OCI-LY3 (cell line): Measurements from ENCODE around the gene GAS2.
A peak's percentile ranks its signal among the peaks of the same experiment; 100 is the strongest.

Experiments used
- H2AFZ ChIP-seq: fragments of 200-600, 300-600 bp; shearing (Covaris generic); 2 replicates; pipeline ENCODE4 v1.6.0; 2014; ENCODE audit warnings: antibody characterized with exemption, low read depth, low read length
- H3K27ac ChIP-seq: fragments of 200-600, 300-600 bp; sonication (generic); 2 replicates; pipeline ENCODE4 v1.5.1; 2014; ENCODE audit warnings: mild to moderate bottlenecking, low read length, moderate library complexity, mixed read lengths
- H3K27me3 ChIP-seq: fragments of 200-600, 300-600 bp; sonication (generic); 2 replicates; pipeline ENCODE4 v1.6.1; 2014; ENCODE audit warnings: low read depth, low read length, mixed read lengths
- H3K36me3 ChIP-seq: fragments of 200-600, 300-600 bp; sonication (generic); replicated peaks from 2 replicates; pipeline ENCODE3; 2014; ENCODE audit warnings: low read depth, low read length, mixed read lengths
- H3K4me1 ChIP-seq: fragments of 300-600, 200-600 bp; sonication (generic); 2 replicates; pipeline ENCODE4 v1.6.1; 2014; ENCODE audit warnings: low read length, mixed read lengths
- H3K4me2 ChIP-seq: fragments of 200-600, 300-600 bp; sonication (generic); 2 replicates; pipeline ENCODE4 v1.6.1; 2014; ENCODE audit warnings: low read length, mixed read lengths
- H3K4me3 ChIP-seq: fragments of 300-600, 200-600 bp; sonication (generic); 2 replicates; pipeline ENCODE4 v1.5.1; 2014; ENCODE audit warnings: antibody characterized with exemption, mild to moderate bottlenecking, low read length, moderate library complexity
- H3K79me2 ChIP-seq: fragments of 300-600, 200-600 bp; shearing (Covaris generic); 2 replicates; pipeline ENCODE4 v1.6.1; 2014; ENCODE audit warnings: mild to moderate bottlenecking, low read length, mixed read lengths
- H3K9ac ChIP-seq: fragments of 300-600, 200-600 bp; shearing (Covaris generic); 2 replicates; pipeline ENCODE4 v1.6.0; 2014; ENCODE audit warnings: mild to moderate bottlenecking, low read length, moderate library complexity
- H3K9me3 ChIP-seq: fragments of 200-600, 300-600 bp; shearing (Covaris generic); 2 replicates; pipeline ENCODE4 v1.6.1; 2014; ENCODE audit warnings: low read length, mixed read lengths; ENCODE audit not compliant: insufficient read depth
- H4K20me1 ChIP-seq: fragments of 200-600, 300-600 bp; sonication (generic); 2 replicates; pipeline ENCODE4 v1.6.1; 2016; ENCODE audit warnings: low read length, mixed read lengths; ENCODE audit not compliant: insufficient read depth
- CTCF ChIP-seq: fragments of 200-600, 300-600 bp; sonication (generic); IDR thresholded peaks from 2 replicates; pipeline ENCODE4 v1.5.1; 2014; ENCODE audit warnings: antibody characterized with exemption, low read length, low read depth
- EZH2phosphoT487 ChIP-seq: fragments of 200-600 bp; shearing (Covaris generic); IDR thresholded peaks from 2 replicates; pipeline ENCODE4 v1.6.1; 2018; ENCODE audit warnings: antibody characterized with exemption, mixed run types, low read depth

Gene GAS2

GRCh38 chr11:22707119-22707899, 40.9 kb downstream of the GAS2 start:
- Histone ChIP-seq H3K9ac (no peak overlapping the region), H3K4me3 (no peak overlapping the region), H3K36me3 (no peaks in the 10 kb centered on the region), H3K79me2 (no peaks in the 10 kb centered on the region), H4K20me1 (no peaks in the 10 kb centered on the region), H3K27ac (no peak overlapping the region), H3K4me1 (peaks cover 22% of the 10 kb centered on the region), H3K9me3 (no peaks in the 10 kb centered on the region), H3K27me3 (no peaks in the 10 kb centered on the region), H3K4me2 (no peak overlapping the region), H2AFZ (no peak overlapping the region)
- TF ChIP-seq EZH2phosphoT487 (no peak), CTCF (no peak)

GRCh38 chr11:22711071-22711770, 44.8 kb downstream of the GAS2 start:
- H2AFZ ChIP-seq, result 0 out of 2 replicates have a peak overlapping the region, but pooled peaks have one; percentile 27
- no peak overlapping the region for H3K27ac ChIP-seq
- H3K9ac ChIP-seq, result no peak overlapping the region
- H4K20me1 ChIP-seq, result no peaks in the 10 kb centered on the region
- peaks cover 8% of the 10 kb centered on the region; the same call in 1 of the 2 replicates for H3K4me1 ChIP-seq
- H3K4me3 ChIP-seq, result no peak overlapping the region
- TF ChIP-seq EZH2phosphoT487 (no peak), CTCF (no peak)
- no peak overlapping the region for H3K4me2 ChIP-seq
- H3K79me2 ChIP-seq, result no peaks in the 10 kb centered on the region
- H3K9me3 ChIP-seq, result no peaks in the 10 kb centered on the region
- H3K27me3 ChIP-seq, result no peaks in the 10 kb centered on the region
- no peaks in the 10 kb centered on the region for H3K36me3 ChIP-seq

- Histone ChIP-seq H3K4me1 (peaks cover 8% of the 10 kb centered on the region; the same call in 1 of the 2 replicates), H3K9ac (no peak overlapping the region), H3K4me2 (no peak overlapping the region), H2AFZ (no peak overlapping the region), H4K20me1 (no peaks in the 10 kb centered on the region), H3K79me2 (no peaks in the 10 kb centered on the region), H3K27ac (no peak overlapping the region), H3K4me3 (no peak overlapping the region), H3K9me3 (no peaks in the 10 kb centered on the region), H3K27me3 (no peaks in the 10 kb centered on the region), H3K36me3 (no peaks in the 10 kb centered on the region)
- no peak for TF ChIP-seq EZH2phosphoT487
- TF ChIP-seq CTCF, result no peak
These were observed 45.5 kb downstream of the GAS2 start for GRCh38 chr11:22711880-22712279.

- Histone ChIP-seq H3K4me1 (peaks cover 8% of the 10 kb centered on the region; the same call in 1 of the 2 replicates), H3K79me2 (no peaks in the 10 kb centered on the region)
These were observed 46.9 kb downstream of the GAS2 start for GRCh38 chr11:22713336-22713735.

More at GRCh38 chr11:22713336-22713735, 46.9 kb downstream of the GAS2 start:
- TF ChIP-seq EZH2phosphoT487 (no peak), CTCF (no peak)
- no peak overlapping the region for H3K27ac ChIP-seq
- no peak overlapping the region for H2AFZ ChIP-seq
- no peaks in the 10 kb centered on the region for H3K9me3 ChIP-seq
- H3K36me3 ChIP-seq, result no peaks in the 10 kb centered on the region
- H4K20me1 ChIP-seq, result no peaks in the 10 kb centered on the region
- no peaks in the 10 kb centered on the region for H3K27me3 ChIP-seq
- H3K4me3 ChIP-seq, result no peak overlapping the region
- no peak overlapping the region for H3K4me2 ChIP-seq
- no peak overlapping the region for H3K9ac ChIP-seq
